K562 (cell line): ENCODE results near the gene SLC1A4. TPM values are rescaled to one million over a fixed set of nuclear protein-coding genes. Genes with fewer than 3 reads are reported as not detected.
A peak's percentile ranks its signal among the peaks of the same experiment; 100 is the strongest.

Experiments used
- ASH1L ChIP-seq: fragments of 450-650 bp; IDR thresholded peaks from 2 replicates; pipeline ENCODE4 v1.6.1; 2018; ENCODE audit warnings: borderline replicate concordance, mild to moderate bottlenecking, low read depth; ENCODE audit not compliant: partially characterized antibody
- BRCA1 ChIP-seq, 2 experiments: fragments of 450-650 bp in 1 of 2; sonication (generic) in 1 of 2; formaldehyde crosslinking in 1 of 2; IDR thresholded peaks; 2 replicates each; pipeline versions ENCODE4 v1.5.0 to v1.6.1; 2017 to 2020; ENCODE audit warnings: mild to moderate bottlenecking in 1 of 2, missing genetic modification reagents in 1 of 2
- CLOCK ChIP-seq: fragments of 250-450 bp; sonication (Bioruptor Pico); IDR thresholded peaks from 2 replicates; pipeline ENCODE4 v1.4.0; 2020; ENCODE audit warnings: mild to moderate bottlenecking, moderate library complexity, borderline replicate concordance
- E4F1 ChIP-seq: fragments of 250-450 bp; sonication (Bioruptor Pico); IDR thresholded peaks from 2 replicates; pipeline ENCODE4 v1.5.0; 2021; ENCODE audit warnings: mild to moderate bottlenecking, borderline replicate concordance
- EZH2 ChIP-seq: IDR thresholded peaks from 2 replicates; pipeline ENCODE4 v1.6.1; 2012; ENCODE audit warnings: low read depth, mild to moderate bottlenecking, inconsistent platforms, low read length, borderline replicate concordance
- HDGF ChIP-seq: fragments of 450-650 bp; IDR thresholded peaks from 2 replicates; pipeline ENCODE4 v1.6.1; 2016
- HMBOX1 ChIP-seq: sonication (generic); IDR thresholded peaks from 2 replicates; pipeline ENCODE4 v1.6.1; 2016
- KLF6 ChIP-seq: fragments of 250-450 bp; sonication (Bioruptor Pico); IDR thresholded peaks from 2 replicates; pipeline ENCODE4 v1.4.0; 2020; ENCODE audit warnings: mild to moderate bottlenecking, moderate library complexity, borderline replicate concordance
- NEUROD1 ChIP-seq: fragments of 150-350 bp; IDR thresholded peaks from 2 replicates; pipeline ENCODE4 v1.6.1; 2014; ENCODE audit warnings: borderline replicate concordance, low read length, low read depth; ENCODE audit not compliant: partially characterized antibody
- NFE2L1 ChIP-seq: fragments of 450-650 bp; IDR thresholded peaks from 2 replicates; pipeline ENCODE4 v1.6.1; 2016; ENCODE audit warnings: missing genetic modification characterization, low read depth, mild to moderate bottlenecking, missing compliant biosample characterization, moderate library complexity, borderline replicate concordance
- NONO ChIP-seq, 2 experiments: fragments of 200-400 bp in 1 of 2; fragments of 450-650 bp in 1 of 2; formaldehyde crosslinking in 1 of 2; IDR thresholded peaks; 2 replicates each; pipeline ENCODE4 v1.6.1; 2017; ENCODE audit warnings: low read depth in 2 of 2, mild to moderate bottlenecking in 2 of 2, moderate library complexity in 2 of 2, low read length in 1 of 2
- NRF1 ChIP-seq, 2 experiments: fragments of 450-650 bp; IDR thresholded peaks in 1 of 2; conservative IDR thresholded peaks in 1 of 2; 2 replicates each; pipeline ENCODE4 v1.6.1; 2014; ENCODE audit warnings: mild to moderate bottlenecking in 2 of 2
- OTX1 ChIP-seq: fragments of 450-650 bp; formaldehyde crosslinking; IDR thresholded peaks from 2 replicates; pipeline ENCODE4 v1.4.0; 2022; ENCODE audit warnings: mild to moderate bottlenecking
- RBM17 ChIP-seq: fragments of 200-400 bp; formaldehyde crosslinking; IDR thresholded peaks from 2 replicates; pipeline ENCODE4 v1.6.1; 2017; ENCODE audit warnings: low read depth, mild to moderate bottlenecking, low read length, borderline replicate concordance
- SMAD3 ChIP-seq: fragments of 450-650 bp; formaldehyde crosslinking; conservative IDR thresholded peaks from 2 replicates; pipeline ENCODE4 v1.4.0; 2020; ENCODE audit warnings: mild to moderate bottlenecking
- TAL1 ChIP-seq: fragments of 450-650 bp; IDR thresholded peaks from 2 replicates; pipeline ENCODE4 v1.6.1; 2016; ENCODE audit warnings: mild to moderate bottlenecking
- WHSC1 ChIP-seq: IDR thresholded peaks from one replicate; pipeline ENCODE4 v1.6.1; 2012; ENCODE audit warnings: low read length, control low read depth, inconsistent platforms
- ZBTB5 ChIP-seq: fragments of 450-650 bp; IDR thresholded peaks from 2 replicates; pipeline ENCODE4 v1.6.1; 2017; ENCODE audit warnings: antibody characterized with exemption
- ZNF717 ChIP-seq: fragments of 250-450 bp; sonication (Bioruptor Pico); IDR thresholded peaks from 2 replicates; pipeline ENCODE4 v1.5.0; 2021
- polyA plus RNA-seq, 8 experiments: library from polyadenylated mRNA; depleted of rRNA in 4 of 8; stranded (reverse) in 5 of 8; unstranded in 3 of 8; fragments of >200 nt; fragmentation: Nextera tagmentation in 2 of 8; fragmentation: Illumina TruSeq in 1 of 8; extraction: Ambion mirVana in 2 of 8; extraction: Trizol in 1 of 8; gene quantifications; 2 replicates each; pipeline versions ENCODE4 v1.2.1 to v1.2.3, GENCODE V29; 2011 to 2014; ENCODE audit warnings: inconsistent platforms in 1 of 8, missing spikeins in 1 of 8
- total RNA-seq, 7 experiments: library from RNA; depleted of rRNA in 6 of 7; stranded (reverse); fragments of >200 nt in 6 of 7; fragmentation: Illumina TruSeq in 2 of 7; extraction: Trizol in 2 of 7; gene quantifications; 2 replicates each; pipeline versions ENCODE4 v1.2.1 to v1.2.3, GENCODE V29; 2011 to 2021; ENCODE audit warnings: low replicate concordance in 1 of 7

The SLC1A4 gene
- total and polyA plus RNA-seq, 9 of the 15 experiments (the other 6 are each of a cell fraction or from before 2014, with no cell fraction given) = 4.4 to 24.0 (median 10.9) TPM

GRCh38 chr2:64988420-64989125, 626 bp upstream of the SLC1A4 start (continued):
- no peak for TF ChIP-seq HMBOX1
- TF ChIP-seq NRF1 (conservative IDR thresholded peaks at IDR 0.05 in 1 of 2, IDR thresholded peaks at IDR 0.05 in 1 of 2) = no peak; a peak in 2 of 4 replicates
- no peak for TF ChIP-seq WHSC1
- no peak for TF ChIP-seq HDGF
- TF ChIP-seq NEUROD1 = no peak
- peak in 1 of 2 experiments; percentile 49; a peak in 2 of 4 replicates for TF ChIP-seq NONO (IDR thresholded peaks at IDR 0.05; ENCODE audit: low read depth in 2 of 2, low read length in 1 of 2)
- TF ChIP-seq BRCA1 (IDR thresholded peaks at IDR 0.05) = no peak
- no peak for TF ChIP-seq BRCA1 (CRISPR knock-in tag; IDR thresholded peaks at IDR 0.05)
- TF ChIP-seq CLOCK (CRISPR knock-in tag) = no peak
- TF ChIP-seq KLF6 (CRISPR knock-in tag) = no peak
- no peak for TF ChIP-seq OTX1 (CRISPR knock-in tag)
- TF ChIP-seq E4F1 (CRISPR knock-in tag) = no peak
- TF ChIP-seq RBM17 = no peak
- no peak for TF ChIP-seq TAL1
- TF ChIP-seq SMAD3 = no peak
- no peak for TF ChIP-seq ASH1L
- no peak for TF ChIP-seq ZBTB5
- no peak for TF ChIP-seq EZH2
- no peak for TF ChIP-seq ZNF717 (CRISPR knock-in tag)
- no peak for TF ChIP-seq NFE2L1
